Endothelial cell of umbilical vein (primary cell): ENCODE results near the gene AIF1L. TPM values are rescaled to one million over a fixed set of nuclear protein-coding genes. Genes with fewer than 3 reads are reported as not detected.

Source experiments
- BruUV-seq: library from RNA; stranded (reverse); fragments of 400-500 nt; replicated peaks from 2 replicates; lab custom pipeline; 2021; lab: Mats Ljungman, UMichigan
- CTCF ChIA-PET: fragments of 300-600, 350-600 bp; sonication (Branson Sonifier 250); formaldehyde crosslinking; loops from one replicate; lab custom pipeline; 2021; ENCODE audit warnings: antibody characterized with exemption, inconsistent platforms; lab: Charles Lee
- POLR2A ChIA-PET: fragments of 300-600, 350-600 bp; sonication (Branson Sonifier 250); formaldehyde crosslinking; loops from one replicate; lab custom pipeline; 2021; ENCODE audit warnings: antibody characterized with exemption, inconsistent platforms; lab: Charles Lee
- DNase-seq: peaks from one replicate; pipeline ENCODE4 v3.0.0-alpha.2; 2011; ENCODE audit warnings: low read depth, low spot score
- FAIRE-seq: peaks from 2 replicates; lab custom pipeline; 2011; peaks lifted over from hg19 to GRCh38; lab: Jason Lieb, UNC
- H2AFZ ChIP-seq: 2 replicates; pipeline ENCODE4 v1.6.0; 2012; ENCODE audit warnings: low read depth, low read length, control low read depth, inconsistent platforms
- H3K27ac ChIP-seq: 2 replicates; pipeline ENCODE4 v1.5.1; 2011; ENCODE audit warnings: low read depth, mild to moderate bottlenecking, control low read depth, low read length, moderate library complexity; ENCODE audit not compliant: insufficient read depth
- H3K27me3 ChIP-seq, 2 experiments: 2 replicates each; pipeline versions ENCODE4 v1.6.0 to v1.6.1; 2011; ENCODE audit warnings: low read length in 2 of 2, mixed read lengths in 1 of 2; ENCODE audit not compliant: control insufficient read depth in 2 of 2, insufficient read depth in 2 of 2
- H3K36me3 ChIP-seq, 2 experiments: 2 replicates in 1 of 2; 3 replicates in 1 of 2; pipeline ENCODE4 v1.5.1; 2011; ENCODE audit warnings: low read length in 2 of 2, mild to moderate bottlenecking in 1 of 2, moderate library complexity in 1 of 2; ENCODE audit not compliant: control insufficient read depth in 2 of 2, insufficient read depth in 2 of 2; ENCODE audit errors: extremely low read depth in 1 of 2
- H3K4me1 ChIP-seq: 3 replicates; pipeline ENCODE4 v1.5.1; 2011; ENCODE audit warnings: mild to moderate bottlenecking, low read length; ENCODE audit not compliant: control insufficient read depth, insufficient read depth; ENCODE audit errors: extremely low read depth
- H3K4me2 ChIP-seq: 2 replicates; pipeline ENCODE4 v1.6.1; 2011; ENCODE audit warnings: low read length, control low read depth, mixed read lengths; ENCODE audit not compliant: insufficient read depth
- H3K4me3 ChIP-seq, 3 experiments: fragments of 200-600 bp in 1 of 3; sonication (generic), shearing (Covaris generic) in 1 of 3; replicated peaks in 1 of 3; 2 replicates each; pipeline ENCODE4 v1.5.1; 2011 to 2016; ENCODE audit warnings: control low read depth in 3 of 3, low read length in 3 of 3, mild to moderate bottlenecking in 2 of 3, inconsistent platforms in 1 of 3, low read depth in 1 of 3, moderate library complexity in 1 of 3; ENCODE audit not compliant: insufficient read depth in 1 of 3
- H3K79me2 ChIP-seq: 2 replicates; pipeline ENCODE4 v1.6.0; 2012; ENCODE audit warnings: low read length, inconsistent platforms; ENCODE audit not compliant: control insufficient read depth, insufficient read depth
- H3K9ac ChIP-seq: replicated peaks from 2 replicates; pipeline ENCODE3; 2011; ENCODE audit warnings: low read length, control low read depth; ENCODE audit not compliant: insufficient read depth; ENCODE audit errors: extremely low read depth
- H3K9me1 ChIP-seq: replicated peaks from 3 replicates; pipeline ENCODE4 v1.6.0; 2011; ENCODE audit warnings: mild to moderate bottlenecking, low read length; ENCODE audit not compliant: control insufficient read depth, insufficient read depth; ENCODE audit errors: extremely low read depth
- H3K9me3 ChIP-seq: replicated peaks from 2 replicates; pipeline ENCODE4 v1.5.1; 2012; ENCODE audit warnings: low read length, inconsistent platforms; ENCODE audit not compliant: control insufficient read depth, insufficient read depth
- H4K20me1 ChIP-seq: replicated peaks from 2 replicates; pipeline ENCODE3; 2011; ENCODE audit warnings: mild to moderate bottlenecking, low read length; ENCODE audit not compliant: control insufficient read depth, insufficient read depth; ENCODE audit errors: extremely low read depth
- CTCF ChIP-seq, 2 donors: IDR thresholded peaks; 1 replicate in 1 of 2; 2 replicates in 1 of 2; pipeline ENCODE4 v1.5.1; 2011; ENCODE audit warnings: low read length in 2 of 2, mild to moderate bottlenecking in 2 of 2, moderate library complexity in 2 of 2, control low read depth in 1 of 2, inconsistent platforms in 1 of 2, low read depth in 1 of 2; ENCODE audit not compliant: insufficient read depth in 1 of 2; ENCODE audit errors: extremely low read depth in 1 of 2
- EZH2 ChIP-seq: IDR thresholded peaks from 2 replicates; pipeline ENCODE4 v1.6.1; 2012; ENCODE audit warnings: borderline replicate concordance, low read depth, mild to moderate bottlenecking, moderate library complexity, low read length, inconsistent platforms; ENCODE audit not compliant: severe bottlenecking
- FOS ChIP-seq: IDR thresholded peaks from 2 replicates; pipeline ENCODE4 v1.6.1; 2011; ENCODE audit warnings: mild to moderate bottlenecking, low read length, moderate library complexity, borderline replicate concordance; ENCODE audit not compliant: insufficient read depth
- GATA2 ChIP-seq: IDR thresholded peaks from 2 replicates; pipeline ENCODE4 v1.7.0; 2011; ENCODE audit warnings: low read depth, mild to moderate bottlenecking, moderate library complexity, mixed read lengths, low read length; ENCODE audit not compliant: insufficient read length, insufficient read depth
- JUN ChIP-seq: IDR thresholded peaks from 2 replicates; pipeline ENCODE4 v1.6.1; 2011; ENCODE audit warnings: borderline replicate concordance, low read depth; ENCODE audit not compliant: insufficient read length, insufficient read depth
- MAX ChIP-seq: IDR thresholded peaks from 2 replicates; pipeline ENCODE4 v1.6.1; 2011; ENCODE audit not compliant: insufficient read depth, insufficient read length
- MYC ChIP-seq: IDR thresholded peaks from one replicate; pipeline ENCODE4 v1.6.1; 2011; ENCODE audit warnings: mild to moderate bottlenecking, low read depth, low read length
- POLR2A ChIP-seq: IDR thresholded peaks from 2 replicates; pipeline ENCODE4 v1.6.1; 2012; ENCODE audit warnings: low read depth, mild to moderate bottlenecking, control low read depth, low read length
- POLR2AphosphoS5 ChIP-seq: IDR thresholded peaks from 2 replicates; pipeline ENCODE4 v1.6.1; 2012; ENCODE audit warnings: low read depth, mild to moderate bottlenecking, control low read depth, low read length, moderate library complexity; ENCODE audit not compliant: insufficient read depth
- dilution Hi-C: fragments of 300-500 bp; cut with MboI; formaldehyde crosslinking; loops from one replicate; pipeline ENCODE4 v1.15.0; 2019; ENCODE audit warnings: low sequenced_read_pairs; ENCODE audit not compliant: extremely low pct_ligation_motif_present
- intact Hi-C: fragments of 100-400 bp; cut with micrococcal nuclease; formaldehyde crosslinking; loops from one replicate; pipeline ENCODE4 v1.10.0; 2022
- polyA plus RNA-seq, 4 experiments: library from polyadenylated mRNA; depleted of rRNA in 3 of 4; stranded (reverse) in 3 of 4; unstranded in 1 of 4; fragments of >200 nt; gene quantifications; 2 replicates each; pipeline versions ENCODE4 v1.2.1 to v1.2.3, GENCODE V29; 2011 to 2012; ENCODE audit warnings: missing spikeins in 1 of 4
- total RNA-seq: library from RNA; stranded (reverse); gene quantifications from 2 replicates; pipeline ENCODE4 v1.2.3, GENCODE V29; 2021

The AIF1L gene
- total and polyA plus RNA-seq, 2 donors (not counting 3 experiments of a cell fraction or from before 2014, with no cell fraction given), result 17.8 to 39.7 TPM

- Histone ChIP-seq H3K36me3 (no peaks in the 10 kb centered on the region), H3K4me1 (peaks cover 5% of the 10 kb centered on the region), H3K4me3 (peak overlapping the region in 1 of 3 experiments; percentile 46), H3K9me3 (no peaks in the 10 kb centered on the region), H3K9me1 (no peaks in the 10 kb centered on the region), H2AFZ (peak overlapping the region; percentile 77), H3K79me2 (no peaks in the 10 kb centered on the region), H4K20me1 (no peaks in the 10 kb centered on the region), H3K27me3 (peaks cover 8 to 14% of the 10 kb centered on the region in 2 experiments), H3K27ac (no peak overlapping the region), H3K4me2 (peak overlapping the region; percentile 66), H3K9ac (no peak overlapping the region)
- TF ChIP-seq CTCF (IDR thresholded peaks at IDR 0.05; ENCODE audit: extremely low read depth in 1 of 2, insufficient read depth in 1 of 2, low read depth in 1 of 2, low read length in 2 of 2), result peak in 1 of 2 donors; percentile 10
- TF ChIP-seq POLR2A, result no peak
- intact Hi-C loops, result loop anchor here (1.0 kb wide), 1 partner anchor 22 kb away; no protein-coding TSS in a partner anchor
- DNase-seq (no peak), FAIRE-seq (peak; percentile 42)
- ChIA-PET CTCF (interaction anchor here (0.9 to 2.7 kb wide), 6 partner anchors 10 to 241 kb away, joined by 3 to 15 read pairs (median 7); partner anchors contain the start of gene NUP214), POLR2A (interaction anchor here (0.6 kb wide), 1 partner anchor 24 kb away, joined by 5 read pairs; no protein-coding TSS in a partner anchor)
- dilution Hi-C loops, result no loop called here
- BruUV-seq, result no TSS peak
Measured at GRCh38 chr9:131095666-131096268, 564 bp upstream of the AIF1L start.

GRCh38 chr9:131097126-131097947 lies 1.0 kb downstream of the AIF1L start:
- H4K20me1 ChIP-seq, result no peaks in the 10 kb centered on the region
- peak overlapping the region in 2 of 3 experiments; percentile 46 to 61 for H3K4me3 ChIP-seq
- no peak overlapping the region for H2AFZ ChIP-seq
- peaks cover 8 to 14% of the 10 kb centered on the region in 2 experiments for H3K27me3 ChIP-seq
- no peaks in the 10 kb centered on the region for H3K79me2 ChIP-seq
- dilution Hi-C loops (no loop called here), intact Hi-C loops (no loop called here)
- ChIA-PET CTCF (interaction anchor here (1.4 to 2.7 kb wide), 6 partner anchors 8 to 44 kb away, joined by 3 to 15 read pairs (median 7); partner anchors contain the start of gene NUP214), POLR2A (no interaction called here)
- TF ChIP-seq CTCF (IDR thresholded peaks at IDR 0.05; ENCODE audit: extremely low read depth in 1 of 2, insufficient read depth in 1 of 2, low read depth in 1 of 2, low read length in 2 of 2), result no peak
- TF ChIP-seq MAX, result no peak
- TF ChIP-seq POLR2A, result no peak
- TF ChIP-seq MYC, result no peak
- no peak for TF ChIP-seq JUN
- no peak for TF ChIP-seq POLR2AphosphoS5
- no peak for TF ChIP-seq GATA2
- TF ChIP-seq FOS, result no peak
- TF ChIP-seq EZH2, result no peak
- H3K9me1 ChIP-seq, result no peaks in the 10 kb centered on the region
- peak overlapping the region; percentile 54 for H3K4me2 ChIP-seq
- BruUV-seq, result TSS peak; percentile 35
- H3K9ac ChIP-seq, result no peak overlapping the region
- DNase-seq, result no peak
- H3K36me3 ChIP-seq, result no peaks in the 10 kb centered on the region
- H3K27ac ChIP-seq, result no peak overlapping the region
- H3K4me1 ChIP-seq, result peaks cover 5% of the 10 kb centered on the region
- H3K9me3 ChIP-seq, result no peaks in the 10 kb centered on the region
- no peak for FAIRE-seq
